Caco-2 (cell line): ENCODE data around the gene TSPAN4. TPM values are rescaled to one million over a fixed set of nuclear protein-coding genes. Genes with fewer than 3 reads are reported as not detected.

ENCODE experiments used
- BruUV-seq: library from RNA; stranded (reverse); fragments of 400-500 nt; replicated peaks from 2 replicates; lab custom pipeline; 2021; lab: Mats Ljungman, UMichigan
- CTCF ChIA-PET: fragments of 300-600 bp; sonication (Branson Sonifier 250); formaldehyde crosslinking; loops from one replicate; lab custom pipeline; 2022; ENCODE audit warnings: antibody characterized with exemption; lab: Charles Lee
- POLR2A ChIA-PET: fragments of 300-600 bp; sonication (Branson Sonifier 250); formaldehyde crosslinking; loops from one replicate; lab custom pipeline; 2022; ENCODE audit warnings: antibody characterized with exemption; lab: Charles Lee
- DNase-seq, 2 experiments: peaks; one replicate each; pipeline versions ENCODE4 v3.0.0 to v3.0.0-alpha.2; 2020 to 2022
- H3K27me3 ChIP-seq: replicated peaks from 2 replicates; pipeline ENCODE4 v1.6.0; 2011; ENCODE audit warnings: low read length; ENCODE audit not compliant: control insufficient read depth, insufficient read depth
- H3K36me3 ChIP-seq: 2 replicates; pipeline ENCODE4 v1.5.1; 2011; ENCODE audit warnings: low read length; ENCODE audit not compliant: control insufficient read depth, insufficient read depth
- H3K4me1 ChIP-seq: fragments of 250-450 bp; sonication (Bioruptor Pico); 2 replicates; pipeline ENCODE4 v1.5.1; 2020; ENCODE audit warnings: mild to moderate bottlenecking
- H3K4me3 ChIP-seq: 2 replicates; pipeline ENCODE4 v1.5.1; 2011; ENCODE audit warnings: low read depth, mild to moderate bottlenecking, control low read depth, low read length
- H3K9me3 ChIP-seq: fragments of 250-450 bp; sonication (Bioruptor Pico); 2 replicates; pipeline ENCODE4 v1.5.1; 2020; ENCODE audit warnings: mild to moderate bottlenecking, moderate library complexity
- H3K27ac Mint-ChIP-seq: one replicate; pipeline ENCODE4 v1.8.0; 2022; ENCODE audit warnings: mixed read lengths; ENCODE audit not compliant: unreplicated experiment
- H3K27me3 Mint-ChIP-seq: one replicate; pipeline ENCODE4 v1.8.0; 2022; ENCODE audit warnings: mixed read lengths; ENCODE audit not compliant: insufficient read depth, unreplicated experiment
- H3K36me3 Mint-ChIP-seq: one replicate; pipeline ENCODE4 v1.8.0; 2022; ENCODE audit warnings: mild to moderate bottlenecking, mixed read lengths; ENCODE audit not compliant: insufficient read depth, unreplicated experiment
- H3K4me1 Mint-ChIP-seq: one replicate; pipeline ENCODE4 v1.8.0; 2022; ENCODE audit warnings: low read depth, mixed read lengths; ENCODE audit not compliant: unreplicated experiment
- H3K4me3 Mint-ChIP-seq: one replicate; pipeline ENCODE4 v1.8.0; 2022; ENCODE audit warnings: mild to moderate bottlenecking, moderate library complexity, mixed read lengths; ENCODE audit not compliant: unreplicated experiment
- H3K9me3 Mint-ChIP-seq: one replicate; pipeline ENCODE4 v1.8.0; 2022; ENCODE audit warnings: mixed read lengths; ENCODE audit not compliant: unreplicated experiment
- CTCF ChIP-seq, 2 experiments: fragments of 200-600 bp in 1 of 2; IDR thresholded peaks; 1 replicate in 1 of 2; 2 replicates in 1 of 2; pipeline versions ENCODE4 v1.5.1 to v1.8.0; 2011 to 2022; ENCODE audit warnings: antibody characterized with exemption in 1 of 2, control low read depth in 1 of 2, inconsistent platforms in 1 of 2, low read depth in 1 of 2, low read length in 1 of 2, mild to moderate bottlenecking in 1 of 2, moderate library complexity in 1 of 2; ENCODE audit not compliant: insufficient read depth in 1 of 2, severe bottlenecking in 1 of 2, unreplicated experiment in 1 of 2
- intact Hi-C: fragments of 100-400 bp; cut with micrococcal nuclease; formaldehyde crosslinking; loops from one replicate; pipeline ENCODE4 v1.10.0; 2022; ENCODE audit not compliant: unreplicated experiment
- total RNA-seq: library from RNA; stranded (reverse); gene quantifications from 2 replicates; pipeline ENCODE4 v1.2.3, GENCODE V29; 2022

The TSPAN4 gene
- total RNA-seq, 1 experiment from 2014 or later = 95.9 TPM

GRCh38 chr11:847876-848275 lies 5.2 kb downstream of the TSPAN4 start:
- no peak overlapping the region for H3K4me3 ChIP-seq
- H3K27ac Mint-ChIP-seq = no peak overlapping the region
- peak overlapping the region; percentile 77 for H3K4me3 Mint-ChIP-seq
- DNase-seq = no peak
- H3K4me1 Mint-ChIP-seq = no peaks in the 10 kb centered on the region
- no peaks in the 10 kb centered on the region for H3K9me3 Mint-ChIP-seq
- H3K9me3 ChIP-seq = no peaks in the 10 kb centered on the region
- ChIA-PET CTCF (interaction anchor here (0.9 kb wide), 1 partner anchor 203 kb away, joined by 8 read pairs; no protein-coding TSS in a partner anchor), POLR2A (no interaction called here)
- no peak for TF ChIP-seq CTCF (IDR thresholded peaks at IDR 0.05; ENCODE audit: insufficient read depth in 1 of 2, low read depth in 1 of 2, low read length in 1 of 2, severe bottlenecking in 1 of 2, unreplicated experiment in 1 of 2)
- peaks cover 40% of the 10 kb centered on the region for H3K36me3 Mint-ChIP-seq
- H3K27me3 ChIP-seq = no peaks in the 10 kb centered on the region
- H3K4me1 ChIP-seq = peaks cover 43% of the 10 kb centered on the region
- intact Hi-C loops = loop anchor here (1.0 kb wide), 1 partner anchor 203 kb away; no protein-coding TSS in a partner anchor
- H3K36me3 ChIP-seq = no peaks in the 10 kb centered on the region
- no TSS peak for BruUV-seq
- no peaks in the 10 kb centered on the region for H3K27me3 Mint-ChIP-seq

GRCh38 chr11:848380-848931 lies 5.8 kb downstream of the TSPAN4 start:
- ChIA-PET POLR2A (interaction anchor here (0.5 kb wide), 1 partner anchor 29 kb away, joined by 3 read pairs; no protein-coding TSS in a partner anchor), CTCF (interaction anchor here (0.6 to 1.3 kb wide), 5 partner anchors 8 to 104 kb away, joined by 3 to 6 read pairs (median 3); no protein-coding TSS in a partner anchor)
- Histone ChIP-seq H3K4me3 (peak overlapping the region; percentile 46), H3K4me1 (peaks cover 43% of the 10 kb centered on the region), H3K27me3 (no peaks in the 10 kb centered on the region), H3K9me3 (no peaks in the 10 kb centered on the region), H3K36me3 (no peaks in the 10 kb centered on the region)
- DNase-seq = peak in 1 of 2 experiments; percentile 75
- H3K27ac Mint-ChIP-seq = no peak overlapping the region
- H3K27me3 Mint-ChIP-seq = no peaks in the 10 kb centered on the region
- BruUV-seq = no TSS peak
- intact Hi-C loops = loop anchor here (1.0 kb wide), 1 partner anchor 203 kb away; no protein-coding TSS in a partner anchor
- no peaks in the 10 kb centered on the region for H3K9me3 Mint-ChIP-seq
- no peaks in the 10 kb centered on the region for H3K4me1 Mint-ChIP-seq
- peaks cover 44% of the 10 kb centered on the region for H3K36me3 Mint-ChIP-seq
- peak; percentile 84 to 89 for TF ChIP-seq CTCF (IDR thresholded peaks at IDR 0.05; ENCODE audit: insufficient read depth in 1 of 2, low read depth in 1 of 2, low read length in 1 of 2, severe bottlenecking in 1 of 2, unreplicated experiment in 1 of 2)
- H3K4me3 Mint-ChIP-seq = peak overlapping the region; percentile 77

- CTCF ChIA-PET = interaction anchor here (0.6 to 1.3 kb wide), 6 partner anchors 8 to 155 kb away, joined by 3 to 6 read pairs (median 4); no protein-coding TSS in a partner anchor
- Histone ChIP-seq H3K27me3 (no peaks in the 10 kb centered on the region), H3K9me3 (no peaks in the 10 kb centered on the region), H3K4me3 (peak overlapping the region; percentile 56), H3K36me3 (no peaks in the 10 kb centered on the region), H3K4me1 (peaks cover 37% of the 10 kb centered on the region)
- POLR2A ChIA-PET = interaction anchor here (0.5 kb wide), 1 partner anchor 20 kb away, joined by 3 read pairs; no protein-coding TSS in a partner anchor
- no TSS peak for BruUV-seq
- peaks cover 52% of the 10 kb centered on the region for H3K36me3 Mint-ChIP-seq
- H3K27me3 Mint-ChIP-seq = no peaks in the 10 kb centered on the region
- H3K4me1 Mint-ChIP-seq = no peaks in the 10 kb centered on the region
- DNase-seq = peak; percentile 79 to 88
- no peak overlapping the region for H3K27ac Mint-ChIP-seq
- no peak for TF ChIP-seq CTCF (IDR thresholded peaks at IDR 0.05; ENCODE audit: insufficient read depth in 1 of 2, low read depth in 1 of 2, low read length in 1 of 2, severe bottlenecking in 1 of 2, unreplicated experiment in 1 of 2)
- H3K4me3 Mint-ChIP-seq = peak overlapping the region; percentile 77
- no peaks in the 10 kb centered on the region for H3K9me3 Mint-ChIP-seq
- intact Hi-C loops = no loop called here
These were observed 6.6 kb downstream of the TSPAN4 start for GRCh38 chr11:849104-849824.
